GM12873 (cell line): ENCODE results near the gene CDC42EP2.

Experiments used
- CTCF ChIP-seq: IDR thresholded peaks from 2 replicates; pipeline ENCODE4 v1.5.1; 2012; ENCODE audit warnings: low read depth, mild to moderate bottlenecking, moderate library complexity, low read length, control low read depth; ENCODE audit not compliant: insufficient read depth; ENCODE audit errors: missing control alignments

CDC42EP2 gene

GRCh38 chr11:65338676-65339075 lies 24.0 kb downstream of the CDC42EP2 start:
- no peak for TF ChIP-seq CTCF

- TF ChIP-seq CTCF = no peak
These were observed 25.6 kb downstream of the CDC42EP2 start for GRCh38 chr11:65340226-65340625.

GRCh38 chr11:65341856-65342255 lies 27.2 kb downstream of the CDC42EP2 start:
- TF ChIP-seq CTCF = no peak

- no peak for TF ChIP-seq CTCF
These were observed 36.8 kb downstream of the CDC42EP2 start for GRCh38 chr11:65351511-65351910.

- TF ChIP-seq CTCF = peak; percentile 4
These were observed 38.1 kb downstream of the CDC42EP2 start for GRCh38 chr11:65352783-65353182.

- no peak for TF ChIP-seq CTCF
These were observed 38.7 kb downstream of the CDC42EP2 start for GRCh38 chr11:65353376-65353775.

GRCh38 chr11:65353900-65354264 lies 39.2 kb downstream of the CDC42EP2 start:
- TF ChIP-seq CTCF = no peak
